Measurements from ENCODE around the gene AKAP1. TPM values are rescaled to one million over a fixed set of nuclear protein-coding genes. Genes with fewer than 3 reads are reported as not detected.

The AKAP1 gene
- total and polyA plus RNA-seq, 2 of the 8 experiments (the other 6 are each of a cell fraction or from before 2014, with no cell fraction given), result 120 to 156 TPM

- no peaks in the 10 kb centered on the region for H3K27me3 ChIP-seq (replicated peaks in 1 of 4; ENCODE audit: control insufficient read depth in 3 of 4, extremely low read depth in 1 of 4, insufficient read depth in 3 of 4, low read length in 3 of 4)
- no peak overlapping the region for H3K4me2 ChIP-seq (ENCODE audit: insufficient read depth in 1 of 2, low read depth in 2 of 2, low read length in 2 of 2)
- H2BK120ac ChIP-seq (replicated peaks; ENCODE audit: low read depth, low read length), result no peak overlapping the region
- H2BK5ac ChIP-seq (ENCODE audit: low read depth, low read length), result no peak overlapping the region
- peaks cover 29% of the 10 kb centered on the region for H3K79me1 ChIP-seq (ENCODE audit: low read depth, low read length)
- H3K23ac ChIP-seq (ENCODE audit: insufficient read length), result no peak overlapping the region
- 96% methylated on average over 6 of the region's 6 CpGs; no CpG with 5 or more reads in 1 of the 2 experiments for WGBS, 2 experiments (ENCODE audit: extremely low coverage in 1 of 2, insufficient coverage in 1 of 2, insufficient read length in 1 of 2, insufficient replicate concordance in 2 of 2, low coverage in 1 of 2, low lambda C conversion rate in 2 of 2, missing lambda C conversion rate in 1 of 2)
- peak overlapping the region; percentile 15; the same call in 1 of the 2 replicates for H4K8ac ChIP-seq (ENCODE audit: extremely low read depth, insufficient read depth, low read length)
- peaks cover 56 to 98% of the 10 kb centered on the region in 2 experiments for H3K79me2 ChIP-seq (ENCODE audit: control insufficient read depth in 1 of 2, insufficient read depth in 2 of 2, low read length in 2 of 2)
- H3K36me3 ChIP-seq (ENCODE audit: control insufficient read depth in 2 of 4, insufficient read depth in 4 of 4, low read length in 3 of 4), result no peaks in the 10 kb centered on the region; a peak in 1 of 8 replicates
- no peak overlapping the region for H2BK20ac ChIP-seq (ENCODE audit: low read length)
- no peak overlapping the region for H3K9ac ChIP-seq (replicated peaks in 1 of 4; ENCODE audit: extremely low read depth in 1 of 4, low read depth in 3 of 4, low read length in 3 of 4)
- DNase-seq (ENCODE audit: low read depth in 1 of 2, low spot score in 2 of 2) (no peak), FAIRE-seq (no peak)
- H4K20me1 ChIP-seq (replicated peaks in 1 of 2; ENCODE audit: control insufficient read depth in 1 of 2, insufficient read depth in 2 of 2, low read length in 2 of 2), result peaks cover 19 to 45% of the 10 kb centered on the region in 2 experiments
- H3K4ac ChIP-seq (replicated peaks; ENCODE audit: insufficient read length, low read depth, low read length), result no peak overlapping the region
- H3K4me1 ChIP-seq (replicated peaks in 1 of 4; ENCODE audit: control insufficient read depth in 3 of 4, insufficient read depth in 4 of 4, low read length in 3 of 4), result peaks cover 15 to 42% (median 26%) of the 10 kb centered on the region in 4 experiments
- H4K5ac ChIP-seq (ENCODE audit: insufficient read length, low read depth, low read length), result no peak overlapping the region
- H3K27ac ChIP-seq (ENCODE audit: low read depth, low read length), result 0 out of 2 replicates have a peak overlapping the region, but pooled peaks have one; percentile 9
- no peak overlapping the region for H2AFZ ChIP-seq (ENCODE audit: low read length)
- H2BK15ac ChIP-seq (ENCODE audit: low read length), result no peak overlapping the region
- no peaks in the 10 kb centered on the region for H3K23me2 ChIP-seq (ENCODE audit: low read depth, low read length)
- no peak overlapping the region for H4K91ac ChIP-seq (replicated peaks; ENCODE audit: insufficient read length, low read length)
- no peak overlapping the region for H2AK5ac ChIP-seq (ENCODE audit: low read depth, low read length)
- no peak overlapping the region for H3K18ac ChIP-seq (ENCODE audit: extremely low read depth, low read length)
- ChIA-PET CTCF (ENCODE audit: partially characterized antibody) (interaction anchor here (1.1 to 6.8 kb wide), 5 partner anchors 11 to 86 kb away, joined by 3 to 57 read pairs (median 4); partner anchors contain the start of gene AKAP1), POLR2A (ENCODE audit: partially characterized antibody) (interaction anchor here (1.4 to 2.4 kb wide), 3 partner anchors 10 to 12 kb away, joined by 3 to 6 read pairs (median 6); partner anchors contain the start of gene AKAP1)
- no peaks in the 10 kb centered on the region for H3K9me3 ChIP-seq (ENCODE audit: insufficient read depth in 2 of 2, low read depth in 1 of 2, low read length in 1 of 2)
- H2BK12ac ChIP-seq (ENCODE audit: low read depth, low read length), result no peak overlapping the region
- H3K4me3 ChIP-seq (ENCODE audit: extremely low read depth in 1 of 4, insufficient read depth in 2 of 4, low read depth in 3 of 4, low read length in 4 of 4), result no peak overlapping the region
- H3K14ac ChIP-seq (ENCODE audit: insufficient read length), result no peak overlapping the region
- no peak overlapping the region for H3K56ac ChIP-seq (replicated peaks; ENCODE audit: insufficient read length, low read depth, low read length)
- TF ChIP-seq CHD1 (IDR thresholded peaks at IDR 0.05; ENCODE audit: low read depth, low read length), result no peak
- TF ChIP-seq RAD21 (IDR thresholded peaks at IDR 0.05 in 1 of 2, conservative IDR thresholded peaks at IDR 0.05 in 1 of 2; ENCODE audit: low read depth in 2 of 2, low read length in 2 of 2), result no peak
- no peak for TF ChIP-seq CREB1 (IDR thresholded peaks at IDR 0.05)
- no peak for TF ChIP-seq SUZ12 (IDR thresholded peaks at IDR 0.05; ENCODE audit: low read length)
- no peak for TF ChIP-seq JUN (IDR thresholded peaks at IDR 0.05; ENCODE audit: low read depth, low read length)
- no peak for TF ChIP-seq SAP30 (IDR thresholded peaks at IDR 0.05; ENCODE audit: insufficient read depth, insufficient replicate concordance, low read length)
- TF ChIP-seq FOSL1 (IDR thresholded peaks at IDR 0.05; ENCODE audit: insufficient read depth, low read depth, low read length), result no peak
- TF ChIP-seq NANOG (IDR thresholded peaks at IDR 0.05; ENCODE audit: insufficient read depth, low read depth, low read length, poor library complexity, severe bottlenecking), result no peak
- no peak for TF ChIP-seq SIRT6 (IDR thresholded peaks at IDR 0.05; ENCODE audit: low read length)
- no peak for TF ChIP-seq BRCA1 (IDR thresholded peaks at IDR 0.05; ENCODE audit: low read depth, low read length)
- TF ChIP-seq E2F6 (IDR thresholded peaks at IDR 0.05), result no peak
Observed at GRCh38 chr17:57096472-57097202, 11.6 kb downstream of the AKAP1 start.

All from H1 (cell line).